GM19397 (cell line): ENCODE results near the gene ATP13A3.

ENCODE experiments used
- ATAC-seq: cut with Tn5 transposase; IDR thresholded peaks from one replicate; pipeline ENCODE4 v1.9.1; 2021; ENCODE audit warnings: mild to moderate bottlenecking, moderate library complexity; ENCODE audit not compliant: unreplicated experiment

Gene ATP13A3

DNA sequence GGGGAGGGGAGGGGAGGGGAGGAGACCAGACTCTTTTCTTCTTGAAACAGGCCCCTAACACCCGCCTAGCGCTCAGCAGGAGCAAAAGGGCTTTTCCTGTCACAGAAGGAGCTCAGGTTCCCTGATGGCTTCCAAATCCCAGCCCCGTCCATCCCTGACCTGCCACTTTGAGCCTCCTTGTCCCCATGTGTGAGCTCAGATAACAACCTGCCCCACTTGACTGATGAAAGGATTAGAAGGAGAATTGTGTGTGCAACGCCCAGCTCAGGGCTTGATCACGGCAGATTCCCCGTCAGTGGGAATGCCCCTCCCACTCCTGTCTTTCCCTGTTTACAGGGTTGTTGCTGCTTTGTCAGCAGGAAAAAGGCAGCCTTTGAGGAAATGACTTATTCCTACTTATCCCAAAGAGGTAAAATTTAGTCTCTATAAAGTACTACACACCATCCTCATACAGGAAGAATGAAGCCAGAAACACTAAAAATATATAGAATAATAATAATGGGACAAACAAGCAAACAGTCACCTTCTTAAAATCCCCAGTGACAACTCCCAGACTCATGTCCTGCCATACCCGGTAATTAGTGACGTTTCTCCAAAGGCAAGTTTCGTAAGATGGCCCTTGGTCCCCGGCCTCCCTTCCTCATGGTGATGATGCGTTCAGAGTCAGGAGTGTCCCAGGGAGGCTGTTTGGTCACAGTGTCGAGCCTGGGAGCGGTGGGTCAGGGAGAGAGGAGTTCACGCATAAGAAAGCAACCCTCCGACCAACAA is 111.1 kb downstream of the ATP13A3 start:
- ATAC-seq, result no peak

DNA sequence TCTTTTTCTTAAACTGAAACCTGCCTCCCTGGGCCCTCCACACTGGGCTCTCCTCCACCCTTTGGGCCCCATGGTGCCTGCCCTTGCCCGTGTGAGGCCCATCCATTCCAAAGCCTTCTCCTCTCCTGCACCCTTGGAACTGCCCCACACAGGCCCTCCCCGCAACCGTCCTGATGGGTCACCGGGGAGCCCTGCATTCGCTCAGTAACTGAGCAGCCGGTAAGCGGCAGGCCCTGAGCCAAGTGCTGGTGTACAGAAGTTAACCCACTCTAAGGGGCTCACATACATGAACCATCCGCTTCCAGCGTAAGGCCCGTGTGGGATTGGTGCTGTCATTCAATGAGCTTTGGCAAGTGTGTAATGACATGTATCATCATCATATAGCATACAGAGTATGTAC is 111.9 kb downstream of the ATP13A3 start:
- ATAC-seq, result no peak

DNA sequence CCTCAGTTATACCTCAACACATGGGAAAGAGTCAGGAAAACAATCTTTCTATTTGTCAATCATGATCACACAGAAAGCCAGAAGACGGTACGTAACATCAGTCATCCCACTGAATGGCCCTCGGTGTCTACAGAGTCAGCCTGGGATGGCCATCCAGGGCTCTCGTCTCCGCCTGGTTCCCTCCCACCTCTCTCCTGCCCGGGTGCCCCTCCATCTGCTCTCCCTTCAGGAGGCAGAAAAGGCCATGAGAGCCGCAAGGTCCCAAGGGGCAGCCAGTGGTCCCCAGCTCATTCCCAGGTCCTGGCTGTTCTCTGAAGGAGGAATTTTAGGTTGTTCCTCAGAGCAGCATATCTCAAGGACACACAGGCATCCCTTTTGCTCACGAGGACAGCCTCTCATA is 112.9 kb downstream of the ATP13A3 start:
- no peak for ATAC-seq

DNA sequence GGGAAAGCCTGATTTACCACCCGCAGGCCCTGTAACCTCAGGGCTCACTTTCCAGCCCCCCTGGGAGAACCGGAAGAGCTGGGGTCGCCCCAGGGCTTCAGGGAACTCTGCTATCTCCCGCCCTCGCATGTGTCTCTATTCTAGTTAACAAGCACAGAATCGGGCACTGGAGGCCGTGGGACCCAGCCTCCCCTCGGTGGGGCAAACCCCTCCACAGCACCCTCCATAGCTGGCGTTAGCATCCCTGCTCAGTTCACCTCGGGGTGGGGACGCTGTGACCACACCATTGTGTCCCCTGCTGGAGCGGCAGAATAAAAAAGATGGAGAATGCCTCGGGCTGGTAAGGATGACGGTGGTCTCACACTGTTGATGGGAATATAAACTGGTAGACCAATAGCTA is 113.8 kb downstream of the ATP13A3 start:
- ATAC-seq, result no peak

DNA sequence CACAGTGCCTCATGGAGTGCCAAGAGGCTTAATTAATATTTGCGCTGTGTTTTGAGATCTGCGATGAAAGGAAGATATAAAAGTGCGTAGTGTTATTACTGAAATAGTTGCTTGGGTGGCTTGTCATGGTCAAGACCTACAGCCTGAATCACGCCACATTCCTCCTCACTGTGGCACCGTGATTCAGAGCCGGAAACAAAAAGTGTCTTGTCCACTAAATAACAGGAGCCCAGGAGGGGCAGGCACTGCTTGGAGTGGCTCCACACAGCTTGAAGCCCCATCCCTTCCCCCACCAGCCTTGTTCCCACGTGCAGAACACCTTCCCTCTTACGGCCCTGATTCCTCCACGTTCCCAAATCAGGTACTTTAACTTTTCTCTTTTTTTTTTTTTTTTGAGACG is 116.0 kb downstream of the ATP13A3 start:
- ATAC-seq, result no peak

DNA sequence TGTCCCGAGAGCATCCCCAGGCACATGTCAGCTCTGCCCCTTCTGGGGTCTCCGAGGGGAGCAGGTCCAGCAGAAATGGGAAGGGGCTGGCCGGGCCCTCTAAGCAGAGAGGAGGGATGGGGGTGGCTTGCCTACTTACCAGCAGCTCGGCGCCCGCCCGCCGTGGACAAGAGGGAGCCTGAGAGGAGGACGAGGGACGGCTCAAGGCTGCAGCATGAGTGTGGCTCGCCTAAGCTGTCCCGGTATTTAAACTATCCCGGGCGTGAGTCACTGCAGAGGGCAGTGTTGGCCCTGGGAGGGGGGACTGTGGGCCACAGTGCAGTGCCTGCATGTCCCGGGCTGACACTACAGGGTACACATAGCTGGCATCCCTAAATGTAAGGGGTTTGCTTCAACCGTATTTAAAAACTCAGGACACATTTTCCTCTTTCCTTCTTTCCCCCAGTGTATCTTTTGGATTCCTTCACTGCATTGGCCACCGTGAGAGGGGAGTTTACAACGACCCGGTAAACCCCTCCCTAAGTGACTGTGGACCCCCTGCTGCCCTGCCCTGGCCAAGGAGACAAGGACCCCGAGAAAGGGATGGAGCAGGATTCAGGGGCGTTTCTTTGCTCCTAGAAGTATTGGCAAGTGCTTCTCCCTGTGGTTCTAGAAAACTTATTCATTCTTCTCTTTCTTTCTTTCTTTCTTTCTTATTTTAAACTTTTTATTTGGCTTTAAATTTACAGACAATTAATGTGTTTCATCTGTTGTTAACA is 117.1 kb downstream of the ATP13A3 start, which contains the start of gene LRRC15:
TSS of gene LRRC15 (minus strand) at position 222 of the 758 bp plus-strand sequence. CDS start 8,700 bp downstream, outside the sequence.
- ATAC-seq, result no peak

DNA sequence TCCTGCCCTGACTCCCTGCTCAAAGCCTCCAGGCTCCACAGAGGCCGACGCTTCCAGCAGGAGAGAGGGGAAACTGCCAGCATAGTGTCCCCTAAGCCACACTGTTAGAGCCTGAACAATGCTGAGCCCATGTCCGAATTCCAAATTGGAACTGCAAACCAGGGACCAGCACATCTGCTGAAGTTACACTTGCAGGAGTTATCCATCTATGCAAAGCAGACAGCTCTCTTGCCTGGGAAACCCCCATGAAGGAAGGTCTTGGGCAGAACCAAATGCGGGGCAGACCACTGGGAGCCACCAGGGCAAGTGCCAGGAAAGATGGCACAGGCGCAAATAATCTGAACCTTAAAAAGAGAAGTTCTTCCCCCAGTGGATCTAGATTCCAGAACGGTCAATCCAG is 117.9 kb downstream of the ATP13A3 start:
- no peak for ATAC-seq

DNA sequence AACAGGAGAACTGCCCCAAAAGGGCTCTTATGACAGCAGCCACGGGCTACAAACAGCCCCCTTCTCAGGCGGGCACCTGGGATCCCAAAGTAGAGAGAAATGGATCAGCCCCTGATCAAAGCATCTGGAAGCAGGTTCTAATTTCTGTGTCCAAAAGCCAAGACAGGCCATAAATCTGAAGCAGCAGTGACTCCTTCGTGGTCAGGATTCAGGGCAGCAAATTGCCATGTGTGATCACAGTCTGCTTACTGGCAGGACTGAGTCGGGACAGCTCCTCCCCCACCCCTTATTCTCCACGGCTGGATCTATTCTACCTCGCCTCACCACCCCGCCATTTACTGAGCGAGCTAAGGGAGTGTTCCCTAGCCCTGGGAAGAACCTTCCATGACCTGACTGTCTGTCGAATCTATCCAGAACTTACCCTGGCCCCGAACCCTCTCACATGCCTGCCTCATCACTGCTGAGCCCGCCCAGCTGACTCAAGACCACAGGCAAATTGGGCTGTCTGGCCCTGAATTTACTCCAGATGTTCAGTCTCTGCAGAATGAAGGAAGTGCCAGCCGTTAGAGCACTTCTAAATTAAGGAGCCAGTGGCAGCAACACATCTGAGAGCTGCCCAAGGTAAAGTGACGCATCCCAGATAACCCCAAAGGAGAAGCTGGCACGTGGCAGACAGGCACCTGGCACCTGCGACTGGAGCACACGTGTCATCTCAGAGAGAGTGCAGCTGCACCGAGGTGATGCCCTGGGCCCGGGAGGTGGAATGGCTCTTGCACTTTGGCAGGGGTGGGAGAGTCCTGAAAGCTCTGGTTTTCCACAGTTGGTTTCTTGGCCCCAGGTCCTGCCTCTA is 118.6 kb downstream of the ATP13A3 start:
- no peak for ATAC-seq

DNA sequence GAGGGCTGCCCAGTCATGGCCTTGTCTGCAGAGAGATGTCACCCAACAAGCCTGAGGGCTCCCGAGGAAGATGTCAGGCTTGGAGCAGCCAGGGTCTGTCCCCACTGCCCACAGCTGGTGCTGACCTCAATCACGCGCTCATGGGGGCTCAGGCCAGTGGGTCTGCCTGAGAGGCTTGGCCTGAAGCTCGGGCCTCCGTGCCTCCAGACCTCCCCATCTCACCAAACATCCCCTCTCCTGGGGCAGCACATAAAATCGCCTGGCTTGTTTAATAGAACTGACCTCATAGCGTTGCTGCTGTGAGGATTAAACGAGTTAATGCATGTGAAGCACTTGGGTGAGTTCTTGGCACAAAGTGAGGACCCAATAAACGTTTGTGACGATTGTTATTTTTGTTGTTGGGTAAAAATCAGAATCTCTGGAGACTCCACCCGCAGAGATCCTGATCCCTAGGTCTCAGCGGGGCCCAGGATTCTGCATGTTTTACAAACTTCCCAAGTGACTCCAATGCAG is 120.8 kb downstream of the ATP13A3 start:
- ATAC-seq, result no peak

DNA sequence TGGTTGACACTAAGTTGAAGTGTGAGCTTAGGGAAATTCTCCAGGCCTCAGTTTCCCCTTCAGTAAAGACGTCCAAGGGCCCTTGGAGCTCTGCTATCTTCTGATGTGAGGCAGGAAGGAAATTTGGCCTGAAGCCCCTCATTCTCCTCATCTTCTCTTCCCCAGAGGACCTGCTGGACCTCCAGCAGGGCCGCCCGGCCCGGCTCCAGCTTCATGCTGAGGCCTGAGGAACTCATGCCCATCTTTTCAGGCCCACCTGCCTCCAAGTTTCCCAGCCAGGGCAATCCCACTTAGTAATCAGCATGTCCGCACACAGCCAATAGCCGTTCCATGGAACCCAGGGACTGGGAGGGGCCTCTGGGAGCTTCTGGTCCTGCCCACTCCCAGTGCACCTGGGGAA is 121.3 kb downstream of the ATP13A3 start:
- ATAC-seq, result no peak

DNA sequence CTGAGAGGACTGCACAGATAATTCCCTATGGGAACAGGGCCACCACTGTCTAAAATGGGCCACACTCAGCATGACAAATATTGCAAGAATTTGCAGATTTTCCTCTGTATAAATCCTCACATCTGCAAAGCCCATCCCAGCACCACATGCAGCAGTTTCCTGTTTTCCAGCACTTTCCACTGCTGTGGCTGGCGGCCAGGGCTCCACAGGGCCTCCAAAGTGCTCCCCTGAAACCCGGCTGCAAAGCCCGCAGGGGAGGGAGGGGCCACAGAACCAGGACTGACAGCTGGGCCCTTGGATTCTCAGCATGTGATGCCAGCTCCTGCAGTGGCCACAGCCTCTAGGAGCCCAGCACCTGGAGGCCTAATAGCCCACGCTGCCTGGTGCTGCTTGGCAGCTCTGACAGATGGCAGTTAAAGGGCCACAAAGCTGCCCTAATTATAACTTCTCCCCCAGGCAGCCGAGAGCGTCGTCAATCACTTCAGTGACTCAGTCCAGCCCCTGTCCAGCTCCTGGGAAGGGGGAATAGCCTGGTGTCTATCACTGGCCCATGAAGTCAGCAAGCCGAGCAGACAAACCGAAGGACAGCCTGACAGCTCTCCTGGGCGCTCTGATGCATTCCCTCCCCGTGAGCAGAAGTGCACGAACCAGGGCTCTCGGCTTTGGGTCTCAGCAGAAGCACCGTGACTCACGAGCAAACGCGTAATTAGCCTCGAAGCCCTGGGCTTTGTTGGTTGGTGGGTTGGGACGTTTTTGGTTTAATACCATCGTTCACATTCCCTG is 122.0 kb downstream of the ATP13A3 start:
- ATAC-seq, result no peak

DNA sequence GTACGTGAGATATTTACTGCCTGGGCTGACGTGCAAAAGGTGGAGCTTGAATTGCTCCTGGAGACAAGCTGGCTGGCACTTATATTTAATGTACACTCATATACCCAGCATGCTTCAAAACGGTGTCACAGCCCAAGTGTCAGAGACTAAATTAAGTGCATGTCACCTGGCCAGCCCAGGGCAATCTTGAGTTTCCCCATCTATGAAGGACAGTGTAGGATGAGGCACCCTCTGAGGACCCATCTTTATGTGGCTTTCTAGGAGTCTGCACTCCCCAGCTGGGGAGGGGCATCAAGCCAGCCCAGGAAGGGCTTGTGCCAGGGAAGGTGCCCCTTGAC is 122.5 kb downstream of the ATP13A3 start:
- ATAC-seq, result no peak

DNA sequence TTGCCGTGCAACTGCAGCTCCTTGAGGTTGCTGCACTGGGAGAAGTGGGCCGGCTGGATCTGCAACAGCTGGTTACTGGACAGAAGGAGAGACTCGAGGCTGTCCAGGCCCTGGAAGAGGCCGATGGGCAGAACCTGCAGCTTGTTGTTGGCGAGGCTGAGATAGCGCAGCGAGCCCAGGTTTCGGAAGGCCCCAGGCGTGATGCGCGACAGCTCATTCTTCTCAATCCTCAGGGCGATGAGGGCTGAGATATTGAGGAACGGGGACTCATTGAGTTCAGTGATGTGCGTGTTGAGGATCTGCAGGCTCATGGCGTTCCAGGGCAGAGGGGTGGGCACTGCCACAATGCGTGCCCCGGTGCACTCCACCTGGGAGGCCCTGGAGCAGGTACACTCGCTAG is 126.2 kb downstream of the ATP13A3 start:
- no peak for ATAC-seq

DNA sequence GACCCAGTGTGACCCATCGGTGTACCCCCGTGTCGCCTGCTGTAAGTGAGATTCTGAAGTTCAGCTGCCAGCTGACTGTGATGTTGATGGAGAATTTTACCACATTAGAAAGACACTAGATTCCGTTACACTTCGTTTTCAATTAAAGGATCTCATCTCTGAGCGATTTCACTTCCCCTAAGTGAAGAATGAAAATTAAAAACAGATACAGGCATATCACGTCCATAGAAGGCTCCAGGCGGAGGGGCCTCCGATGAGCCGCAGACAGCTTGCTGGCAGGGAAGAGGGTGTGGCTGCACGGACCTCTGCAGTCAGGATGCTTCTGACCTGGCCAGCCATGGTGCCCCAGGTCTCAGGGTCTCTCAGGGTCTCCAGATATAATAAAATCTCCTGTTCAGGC is 129.1 kb downstream of the ATP13A3 start:
- ATAC-seq, result no peak

DNA sequence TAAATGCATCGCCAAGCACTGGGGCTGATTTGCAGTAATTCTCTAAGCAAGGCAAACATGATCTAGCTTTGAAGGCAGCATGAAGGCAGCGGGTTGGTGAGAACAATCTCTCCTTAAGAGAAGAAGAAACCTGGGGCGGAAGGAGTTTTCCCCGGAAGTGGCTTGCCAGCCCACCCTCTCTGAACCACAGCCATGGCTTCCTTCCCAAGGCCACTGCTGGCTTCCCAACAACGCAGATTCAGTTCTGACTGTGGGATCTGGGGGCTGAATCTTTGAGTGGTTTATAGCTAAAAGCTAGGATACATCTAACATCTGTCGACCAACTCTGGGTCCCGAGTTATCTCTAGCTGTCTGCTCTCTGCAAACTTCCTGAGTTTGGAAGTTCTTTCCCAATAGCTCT is 131.4 kb downstream of the ATP13A3 start:
- ATAC-seq, result no peak

DNA sequence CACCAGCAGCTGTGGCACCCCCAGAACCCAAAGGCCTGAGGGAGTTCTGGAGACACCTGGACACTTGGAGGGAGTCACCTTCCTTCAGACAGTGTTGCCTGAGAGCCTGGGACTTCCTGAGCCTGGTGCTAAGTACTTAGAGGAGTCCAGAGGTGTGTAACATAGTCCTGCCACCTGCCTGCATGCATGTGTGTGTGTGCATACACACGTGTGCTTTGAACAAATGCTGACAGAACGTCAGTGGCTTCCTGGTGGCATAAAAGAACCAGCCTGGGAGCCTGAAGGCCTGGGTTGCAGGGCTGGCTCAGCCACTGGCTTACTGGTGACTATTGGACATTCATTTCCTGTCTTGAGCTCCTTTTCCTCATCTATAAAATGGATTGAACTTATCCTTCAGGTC is 132.5 kb downstream of the ATP13A3 start:
- no peak for ATAC-seq
